ENCODE measurements around the gene SFTA2.
"Not testable (repeated sequence)": the region's sequence is repeated elsewhere in the genome, so short reads cannot be mapped to it uniquely, and the experiment has no call there.

The SFTA2 gene

DNA sequence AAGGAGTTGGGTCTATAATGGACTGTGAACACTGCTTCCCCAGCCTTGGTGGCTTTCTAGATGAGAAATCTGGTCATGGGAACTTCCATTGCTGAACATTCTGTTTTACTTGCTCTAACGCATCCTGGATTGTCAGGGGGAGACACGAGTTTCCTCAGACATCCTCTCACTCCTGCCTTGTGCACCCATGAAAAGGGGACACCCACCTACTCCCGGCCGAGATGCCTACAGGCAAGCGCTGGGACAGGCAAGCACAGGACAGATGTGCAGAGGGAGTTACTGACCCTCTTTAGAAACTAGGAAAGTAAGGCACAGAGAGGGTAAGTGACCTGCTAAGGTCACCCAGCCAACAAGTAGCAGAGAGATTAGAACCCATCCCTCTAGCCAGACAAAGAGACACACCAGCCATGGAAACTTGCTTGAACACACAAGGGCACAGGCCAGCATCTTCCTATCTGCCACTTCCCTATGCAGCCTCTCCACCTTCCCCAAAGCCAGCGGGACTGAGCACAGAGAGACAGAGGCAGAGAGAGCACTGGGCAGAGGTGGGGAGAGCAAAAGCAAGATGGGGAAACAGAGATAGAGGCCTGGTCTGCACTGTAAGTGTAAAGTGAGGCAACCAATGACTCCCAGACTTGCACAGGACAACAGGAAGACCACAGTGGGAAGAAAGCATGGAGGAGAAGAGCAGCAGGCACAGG lies 845 bp upstream of the SFTA2 start:
- H3K27me3 Mint-ChIP-seq (ENCODE audit: low read depth, poor library complexity) = peaks cover 3% of the 10 kb centered on the region
- H3K4me1 Mint-ChIP-seq = peaks cover 12% of the 10 kb centered on the region
- peaks cover 15% of the 10 kb centered on the region for H3K9me3 Mint-ChIP-seq
- no peak for DNase-seq
- H3K4me3 Mint-ChIP-seq = no peak overlapping the region
- no peak overlapping the region for H3K27ac Mint-ChIP-seq
- peaks cover 17% of the 10 kb centered on the region for H3K36me3 Mint-ChIP-seq (ENCODE audit: low read depth)
- no peak for TF ChIP-seq CTCF (IDR thresholded peaks at IDR 0.05)

DNA sequence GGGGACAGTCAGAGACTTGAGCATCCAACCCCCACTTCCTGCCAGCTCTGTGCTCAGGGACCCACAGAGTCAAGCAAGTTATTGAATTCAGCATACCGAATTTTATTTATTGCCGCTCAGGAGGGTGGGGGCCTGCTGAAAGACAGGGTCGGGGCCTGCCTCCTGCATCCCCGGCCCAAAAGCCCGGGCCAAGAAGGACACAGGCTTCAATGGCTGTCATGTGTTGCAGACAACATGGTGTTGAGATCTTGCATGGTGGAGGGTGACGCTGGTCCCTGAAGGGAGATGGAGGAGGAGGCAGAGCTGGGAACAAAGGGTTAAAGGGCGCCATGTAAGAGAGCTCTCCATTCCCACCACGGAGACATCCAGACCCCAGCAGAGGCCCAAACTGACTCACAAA lies 698 bp downstream of the SFTA2 start:
- Mint-ChIP-seq H3K36me3 (ENCODE audit: low read depth) (peaks cover 32% of the 10 kb centered on the region), H3K4me1 (peaks cover under 1% of the 10 kb centered on the region), H3K4me3 (no peak overlapping the region), H3K9me3 (peaks cover 16% of the 10 kb centered on the region), H3K27me3 (ENCODE audit: low read depth, poor library complexity) (peaks cover 3% of the 10 kb centered on the region), H3K27ac (no peak overlapping the region)
- no peak for DNase-seq
- TF ChIP-seq CTCF (IDR thresholded peaks at IDR 0.05) = no peak

- no peak overlapping the region for H3K27ac Mint-ChIP-seq
- no peak for DNase-seq
- TF ChIP-seq CTCF (IDR thresholded peaks at IDR 0.05) = no peak
- no peaks in the 10 kb centered on the region for H3K4me1 Mint-ChIP-seq
- peaks cover 34% of the 10 kb centered on the region for H3K36me3 Mint-ChIP-seq (ENCODE audit: low read depth)
- no peak overlapping the region for H3K4me3 Mint-ChIP-seq
- H3K9me3 Mint-ChIP-seq = peaks cover 16% of the 10 kb centered on the region
- peaks cover 3% of the 10 kb centered on the region for H3K27me3 Mint-ChIP-seq (ENCODE audit: low read depth, poor library complexity)
Observed at GRCh38 chr6:30930506-30930905, 1.5 kb downstream of the SFTA2 start.

DNA sequence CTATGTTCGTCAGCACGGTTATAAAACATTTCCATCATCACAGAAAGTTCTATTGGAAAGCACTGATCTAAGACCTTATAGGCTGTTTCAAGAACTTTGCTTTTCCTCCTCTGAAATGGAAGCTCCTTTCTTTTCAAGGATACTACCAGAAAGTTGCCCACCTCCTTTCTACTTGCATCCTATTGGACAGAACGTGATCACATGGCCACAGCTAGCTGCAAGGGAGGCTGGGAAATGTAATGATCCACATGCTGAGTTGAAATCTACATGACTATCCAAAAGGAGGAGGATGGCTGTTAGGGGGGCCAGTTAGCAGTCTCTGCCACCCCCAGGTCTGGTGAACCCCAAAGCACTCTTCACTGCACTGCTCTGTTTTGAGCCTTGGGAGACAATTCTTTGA lies 3.3 kb downstream of the SFTA2 start:
- Mint-ChIP-seq H3K36me3 (ENCODE audit: low read depth) (peaks cover 34% of the 10 kb centered on the region), H3K27ac (no peak overlapping the region), H3K4me1 (peaks cover 5% of the 10 kb centered on the region), H3K4me3 (no peak overlapping the region), H3K9me3 (peaks cover 16% of the 10 kb centered on the region), H3K27me3 (ENCODE audit: low read depth, poor library complexity) (peaks cover 3% of the 10 kb centered on the region)
- DNase-seq = no peak
- TF ChIP-seq CTCF (IDR thresholded peaks at IDR 0.05) = no peak

GRCh38 chr6:30927080-30927479 lies 4.9 kb downstream of the SFTA2 start:
- DNase-seq; H3K27me3 Mint-ChIP-seq (ENCODE audit: low read depth, poor library complexity): not testable (repeated sequence)

GRCh38 chr6:30926644-30927043 lies 5.3 kb downstream of the SFTA2 start:
- Mint-ChIP-seq H3K9me3 (peaks cover 16% of the 10 kb centered on the region), H3K27ac (no peak overlapping the region), H3K36me3 (ENCODE audit: low read depth) (peaks cover 51% of the 10 kb centered on the region), H3K4me1 (peaks cover 5% of the 10 kb centered on the region), H3K27me3 (ENCODE audit: low read depth, poor library complexity) (no peaks in the 10 kb centered on the region), H3K4me3 (no peak overlapping the region)
- no peak for DNase-seq
- TF ChIP-seq CTCF (IDR thresholded peaks at IDR 0.05) = no peak

More at GRCh38 chr6:30927080-30927479, 4.9 kb downstream of the SFTA2 start:
- H3K4me3 Mint-ChIP-seq, H3K4me1 Mint-ChIP-seq, H3K27ac Mint-ChIP-seq: not testable (repeated sequence)
- H3K36me3 Mint-ChIP-seq (ENCODE audit: low read depth) = peaks cover 49% of the 10 kb centered on the region
- peaks cover 16% of the 10 kb centered on the region for H3K9me3 Mint-ChIP-seq

- not testable (repeated sequence) for H3K4me1 Mint-ChIP-seq; H3K4me3 Mint-ChIP-seq; H3K27ac Mint-ChIP-seq; H3K27me3 Mint-ChIP-seq (ENCODE audit: low read depth, poor library complexity); DNase-seq
- Mint-ChIP-seq H3K36me3 (ENCODE audit: low read depth) (peaks cover 47% of the 10 kb centered on the region), H3K9me3 (peaks cover 13% of the 10 kb centered on the region)
Observed at GRCh38 chr6:30924040-30924627, 7.8 kb downstream of the SFTA2 start.

All from nephron progenitor cell (in vitro differentiated cells).